Neuronal stem cell (in vitro differentiated cells): ENCODE data around the gene SNX1.

Experiments used
- DNase-seq: peaks from one replicate; pipeline ENCODE4 v3.0.0-alpha.2; 2013; ENCODE audit warnings: low spot score
- H2AFZ ChIP-seq: one replicate; pipeline ENCODE4 v1.6.1; 2013; ENCODE audit warnings: mild to moderate bottlenecking, low read length, inconsistent platforms
- H2AK5ac ChIP-seq: 2 replicates; pipeline ENCODE4 v1.6.1; 2013; ENCODE audit warnings: low read depth, mild to moderate bottlenecking, inconsistent platforms, low read length, moderate library complexity, mixed read lengths
- H2BK120ac ChIP-seq: 2 replicates; pipeline ENCODE4 v1.6.1; 2013; ENCODE audit warnings: low read depth, mild to moderate bottlenecking, inconsistent platforms, low read length, moderate library complexity, mixed read lengths
- H2BK12ac ChIP-seq: one replicate; pipeline ENCODE4 v1.6.1; 2013; ENCODE audit warnings: low read length, inconsistent platforms
- H2BK15ac ChIP-seq: 2 replicates; pipeline ENCODE4 v1.6.1; 2013; ENCODE audit warnings: mild to moderate bottlenecking, low read length, inconsistent platforms, mixed read lengths
- H2BK5ac ChIP-seq: one replicate; pipeline ENCODE4 v1.6.1; 2013; ENCODE audit warnings: inconsistent platforms, mild to moderate bottlenecking, low read length, moderate library complexity
- H3K14ac ChIP-seq: one replicate; pipeline ENCODE4 v1.6.1; 2013; ENCODE audit warnings: low read length, inconsistent platforms
- H3K18ac ChIP-seq: 2 replicates; pipeline ENCODE4 v1.6.1; 2013; ENCODE audit warnings: low read length, inconsistent platforms
- H3K23ac ChIP-seq: 2 replicates; pipeline ENCODE4 v1.6.1; 2013; ENCODE audit warnings: low read depth, mild to moderate bottlenecking, mixed read lengths, low read length, inconsistent platforms; ENCODE audit not compliant: poor library complexity
- H3K27ac ChIP-seq: replicated peaks from 3 replicates; pipeline ENCODE4 v1.5.1; 2013; ENCODE audit warnings: low read length, inconsistent platforms
- H3K27me3 ChIP-seq, 3 experiments: 2 replicates each; pipeline ENCODE4 v1.6.1; 2013; ENCODE audit warnings: low read length in 3 of 3, mild to moderate bottlenecking in 2 of 3, inconsistent platforms in 1 of 3, low read depth in 1 of 3, mixed read lengths in 1 of 3, moderate library complexity in 1 of 3; ENCODE audit not compliant: control insufficient read depth in 3 of 3, insufficient read depth in 3 of 3
- H3K36me3 ChIP-seq, 2 donors: replicated peaks in 1 of 2; 2 replicates each; pipeline ENCODE4 v1.6.1; 2013; ENCODE audit warnings: low read length in 2 of 2; ENCODE audit not compliant: control insufficient read depth in 2 of 2, insufficient read depth in 2 of 2
- H3K4ac ChIP-seq: 2 replicates; pipeline ENCODE4 v1.6.1; 2013; ENCODE audit warnings: inconsistent platforms, mild to moderate bottlenecking, low read length, moderate library complexity
- H3K4me1 ChIP-seq, 2 donors: 1 replicate in 1 of 2; 2 replicates in 1 of 2; pipeline ENCODE4 v1.6.1; 2013; ENCODE audit warnings: low read length in 2 of 2, low read depth in 1 of 2; ENCODE audit not compliant: control insufficient read depth in 2 of 2, insufficient read depth in 1 of 2
- H3K4me2 ChIP-seq: one replicate; pipeline ENCODE4 v1.6.1; 2013; ENCODE audit warnings: mild to moderate bottlenecking, low read length, inconsistent platforms; ENCODE audit not compliant: insufficient read depth, poor library complexity, severe bottlenecking
- H3K4me3 ChIP-seq, 2 donors: 2 replicates each; pipeline ENCODE4 v1.5.1; 2013; ENCODE audit warnings: low read length in 2 of 2, mild to moderate bottlenecking in 2 of 2, inconsistent platforms in 1 of 2, moderate library complexity in 1 of 2
- H3K79me1 ChIP-seq: one replicate; pipeline ENCODE4 v1.6.1; 2013; ENCODE audit warnings: low read depth, mild to moderate bottlenecking, inconsistent platforms, low read length, moderate library complexity
- H3K9ac ChIP-seq: one replicate; pipeline ENCODE4 v1.6.1; 2013; ENCODE audit warnings: mild to moderate bottlenecking, low read depth, low read length, inconsistent platforms; ENCODE audit not compliant: poor library complexity
- H3K9me3 ChIP-seq, 2 donors: replicated peaks in 1 of 2; 2 replicates each; pipeline versions ENCODE3 to v1.6.1; 2013; ENCODE audit warnings: low read length in 2 of 2, mild to moderate bottlenecking in 2 of 2, inconsistent platforms in 1 of 2, low read depth in 1 of 2, mixed read lengths in 1 of 2, moderate library complexity in 1 of 2; ENCODE audit not compliant: control insufficient read depth in 2 of 2, insufficient read depth in 1 of 2
- H4K8ac ChIP-seq: one replicate; pipeline ENCODE4 v1.6.1; 2013; ENCODE audit warnings: low read depth, mild to moderate bottlenecking, inconsistent platforms, low read length, moderate library complexity
- H4K91ac ChIP-seq: one replicate; pipeline ENCODE4 v1.6.1; 2013; ENCODE audit warnings: low read length, low read depth, mild to moderate bottlenecking, inconsistent platforms; ENCODE audit not compliant: poor library complexity
- WGBS, 2 donors: extraction: QIAGEN DNeasy Blood & Tissue Kit; methylation state at CpG; one replicate each; pipeline ENCODE4 v1.1.7; 2013; ENCODE audit warnings: missing lambda C conversion rate in 2 of 2, mixed read lengths in 1 of 2; ENCODE audit not compliant: insufficient read length in 2 of 2, insufficient replicate concordance in 1 of 2; ENCODE audit errors: extremely low coverage in 2 of 2; 5-methylcytosine and 5-hydroxymethylcytosine counted together

SNX1 gene

GRCh38 chr15:64050281-64051092 lies 45.3 kb upstream of the SNX1 start:
- WGBS, 2 donors: no CpG with 5 or more reads among the region's 8 CpGs

GRCh38 chr15:64051093-64051402 lies 44.7 kb upstream of the SNX1 start:
- Histone ChIP-seq H2BK5ac (no peak overlapping the region), H2BK15ac (no peak overlapping the region), H2AK5ac (no peak overlapping the region), H3K4me1 (peaks cover 13 to 38% of the 10 kb centered on the region in 2 donors), H3K4me2 (no peak overlapping the region), H3K4ac (no peak overlapping the region), H3K4me3 (no peak overlapping the region), H3K9ac (no peak overlapping the region), H3K36me3 (no peaks in the 10 kb centered on the region), H3K23ac (no peak overlapping the region), H3K14ac (no peak overlapping the region), H3K18ac (no peak overlapping the region), H2BK12ac (no peak overlapping the region), H2AFZ (no peak overlapping the region), H4K8ac (no peak overlapping the region), H3K27ac (no peak overlapping the region), H3K27me3 (peaks cover 0 to 16% (median 0%) of the 10 kb centered on the region in 3 experiments), H3K9me3 (no peaks in the 10 kb centered on the region), H3K79me1 (no peaks in the 10 kb centered on the region), H2BK120ac (no peak overlapping the region), H4K91ac (no peak overlapping the region)
- DNase-seq: no peak
- no CpG with 5 or more reads among the region's 2 CpGs for WGBS, 2 donors

More at GRCh38 chr15:64050281-64051092, 45.3 kb upstream of the SNX1 start:
- no peak for DNase-seq
- peaks cover 17 to 38% of the 10 kb centered on the region in 2 donors for H3K4me1 ChIP-seq
- no peak overlapping the region for H3K4ac ChIP-seq
- H3K18ac ChIP-seq: peak overlapping the region; percentile 89
- no peak overlapping the region for H2BK12ac ChIP-seq
- H2AFZ ChIP-seq: peak overlapping the region; percentile 60
- H3K36me3 ChIP-seq: no peaks in the 10 kb centered on the region
- H2BK120ac ChIP-seq: no peak overlapping the region
- H4K8ac ChIP-seq: no peak overlapping the region
- peaks cover 0 to 20% (median 0%) of the 10 kb centered on the region in 3 experiments for H3K27me3 ChIP-seq
- no peak overlapping the region for H3K23ac ChIP-seq
- H3K4me3 ChIP-seq: no peak overlapping the region
- H3K27ac ChIP-seq: no peak overlapping the region
- no peaks in the 10 kb centered on the region for H3K79me1 ChIP-seq
- H2AK5ac ChIP-seq: no peak overlapping the region
- H3K4me2 ChIP-seq: no peak overlapping the region
- peak overlapping the region; percentile 20 for H2BK15ac ChIP-seq
- no peak overlapping the region for H2BK5ac ChIP-seq
- no peak overlapping the region for H3K14ac ChIP-seq
- no peak overlapping the region for H4K91ac ChIP-seq
- H3K9ac ChIP-seq: peak overlapping the region; percentile 44
- H3K9me3 ChIP-seq: no peaks in the 10 kb centered on the region

- H2AFZ ChIP-seq: no peak overlapping the region
- H2BK12ac ChIP-seq: no peak overlapping the region
- H3K4me3 ChIP-seq: no peak overlapping the region
- H2BK15ac ChIP-seq: no peak overlapping the region
- H2BK5ac ChIP-seq: no peak overlapping the region
- H3K14ac ChIP-seq: no peak overlapping the region
- no peak overlapping the region for H3K9ac ChIP-seq
- H3K4ac ChIP-seq: no peak overlapping the region
- DNase-seq: no peak
- H3K27me3 ChIP-seq: peaks cover 0 to 15% (median 0%) of the 10 kb centered on the region in 3 experiments
- no peaks in the 10 kb centered on the region for H3K79me1 ChIP-seq
- H3K4me2 ChIP-seq: no peak overlapping the region
- WGBS, 2 donors: no CpG with 5 or more reads among the region's 6 CpGs
- peak overlapping the region; percentile 86 for H3K18ac ChIP-seq
- no peak overlapping the region for H4K91ac ChIP-seq
- H3K27ac ChIP-seq: no peak overlapping the region
- no peak overlapping the region for H4K8ac ChIP-seq
- peaks cover 12 to 38% of the 10 kb centered on the region in 2 donors for H3K4me1 ChIP-seq
- no peaks in the 10 kb centered on the region for H3K36me3 ChIP-seq
- no peak overlapping the region for H2BK120ac ChIP-seq
- H3K9me3 ChIP-seq: no peaks in the 10 kb centered on the region
- no peak overlapping the region for H2AK5ac ChIP-seq
- no peak overlapping the region for H3K23ac ChIP-seq
Observed at GRCh38 chr15:64051407-64052259, 44.1 kb upstream of the SNX1 start.

GRCh38 chr15:64052925-64053491 lies 42.8 kb upstream of the SNX1 start:
- peaks cover 9 to 35% of the 10 kb centered on the region in 2 donors for H3K4me1 ChIP-seq
- H3K79me1 ChIP-seq: no peaks in the 10 kb centered on the region
- no peaks in the 10 kb centered on the region for H3K36me3 ChIP-seq
- H3K4ac ChIP-seq: no peak overlapping the region
- H3K14ac ChIP-seq: no peak overlapping the region
- DNase-seq: no peak
- H3K4me3 ChIP-seq: no peak overlapping the region
- no peak overlapping the region for H3K4me2 ChIP-seq
- no peak overlapping the region for H2AK5ac ChIP-seq
- no peak overlapping the region for H2BK120ac ChIP-seq
- no peak overlapping the region for H4K8ac ChIP-seq
- no peak overlapping the region for H3K23ac ChIP-seq
- peak overlapping the region; percentile 22 for H2AFZ ChIP-seq
- no peaks in the 10 kb centered on the region for H3K9me3 ChIP-seq
- no peak overlapping the region for H4K91ac ChIP-seq
- WGBS, 2 donors: no CpG with 5 or more reads among the region's 5 CpGs
- no peak overlapping the region for H3K27ac ChIP-seq
- no peak overlapping the region for H2BK15ac ChIP-seq
- H3K27me3 ChIP-seq: peaks cover 0 to under 1% (median 0%) of the 10 kb centered on the region in 3 experiments
- no peak overlapping the region for H2BK5ac ChIP-seq
- no peak overlapping the region for H2BK12ac ChIP-seq
- no peak overlapping the region for H3K9ac ChIP-seq
- no peak overlapping the region for H3K18ac ChIP-seq
